ENCODE measurements around the gene AMIGO3.

The AMIGO3 gene

DNA sequence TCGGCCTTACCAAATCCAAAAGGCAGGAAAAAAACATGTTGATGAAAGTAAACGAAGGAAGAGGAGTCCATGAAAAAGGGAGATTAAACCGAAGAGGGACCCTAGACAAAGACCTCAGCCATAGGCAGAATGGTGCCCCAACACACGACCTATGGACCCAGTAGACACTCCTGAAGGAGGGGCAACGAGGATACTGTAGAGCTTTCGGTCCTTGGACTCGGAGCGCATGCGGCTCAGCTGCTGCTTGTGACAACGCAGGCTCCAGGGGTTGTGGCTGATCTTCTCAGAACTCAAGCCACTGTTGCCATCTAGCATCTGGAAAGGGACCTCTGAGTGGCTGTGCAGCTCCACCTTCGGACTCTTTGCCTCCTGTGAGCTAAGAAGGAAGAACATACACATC is 13.1 kb upstream of the AMIGO3 start:
- no peak overlapping the region for H3K4me2 ChIP-seq (ENCODE audit: low read length)
- no peak overlapping the region for H3K4me3 ChIP-seq (ENCODE audit: low read length)
- no peaks in the 10 kb centered on the region for H3K4me1 ChIP-seq (ENCODE audit: low read length)
- H3K9me3 ChIP-seq (ENCODE audit: insufficient read depth, low read length), result no peaks in the 10 kb centered on the region
- no peak overlapping the region for H3K27ac ChIP-seq (ENCODE audit: low read length)
- TF ChIP-seq, protein P1, sequence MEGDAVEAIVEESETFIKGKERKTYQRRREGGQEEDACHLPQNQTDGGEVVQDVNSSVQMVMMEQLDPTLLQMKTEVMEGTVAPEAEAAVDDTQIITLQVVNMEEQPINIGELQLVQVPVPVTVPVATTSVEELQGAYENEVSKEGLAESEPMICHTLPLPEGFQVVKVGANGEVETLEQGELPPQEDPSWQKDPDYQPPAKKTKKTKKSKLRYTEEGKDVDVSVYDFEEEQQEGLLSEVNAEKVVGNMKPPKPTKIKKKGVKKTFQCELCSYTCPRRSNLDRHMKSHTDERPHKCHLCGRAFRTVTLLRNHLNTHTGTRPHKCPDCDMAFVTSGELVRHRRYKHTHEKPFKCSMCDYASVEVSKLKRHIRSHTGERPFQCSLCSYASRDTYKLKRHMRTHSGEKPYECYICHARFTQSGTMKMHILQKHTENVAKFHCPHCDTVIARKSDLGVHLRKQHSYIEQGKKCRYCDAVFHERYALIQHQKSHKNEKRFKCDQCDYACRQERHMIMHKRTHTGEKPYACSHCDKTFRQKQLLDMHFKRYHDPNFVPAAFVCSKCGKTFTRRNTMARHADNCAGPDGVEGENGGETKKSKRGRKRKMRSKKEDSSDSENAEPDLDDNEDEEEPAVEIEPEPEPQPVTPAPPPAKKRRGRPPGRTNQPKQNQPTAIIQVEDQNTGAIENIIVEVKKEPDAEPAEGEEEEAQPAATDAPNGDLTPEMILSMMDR (IDR thresholded peaks at IDR 0.05; ENCODE audit: low read depth, low read length), result no peak
- TF ChIP-seq EZH2phosphoT487 (IDR thresholded peaks at IDR 0.05; ENCODE audit: low read depth), result no peak
- no peaks in the 10 kb centered on the region for H3K27me3 ChIP-seq (ENCODE audit: low read depth, low read length)
- H3K79me2 ChIP-seq (ENCODE audit: low read length), result no peaks in the 10 kb centered on the region
- no peaks in the 10 kb centered on the region for H4K20me1 ChIP-seq (ENCODE audit: insufficient read depth, low read length)
- H2AFZ ChIP-seq (ENCODE audit: low read depth, low read length), result no peak overlapping the region
- no peak overlapping the region for H3K9ac ChIP-seq (ENCODE audit: low read length)
- H3K36me3 ChIP-seq (replicated peaks; ENCODE audit: low read depth, low read length), result peaks cover 42% of the 10 kb centered on the region

DNA sequence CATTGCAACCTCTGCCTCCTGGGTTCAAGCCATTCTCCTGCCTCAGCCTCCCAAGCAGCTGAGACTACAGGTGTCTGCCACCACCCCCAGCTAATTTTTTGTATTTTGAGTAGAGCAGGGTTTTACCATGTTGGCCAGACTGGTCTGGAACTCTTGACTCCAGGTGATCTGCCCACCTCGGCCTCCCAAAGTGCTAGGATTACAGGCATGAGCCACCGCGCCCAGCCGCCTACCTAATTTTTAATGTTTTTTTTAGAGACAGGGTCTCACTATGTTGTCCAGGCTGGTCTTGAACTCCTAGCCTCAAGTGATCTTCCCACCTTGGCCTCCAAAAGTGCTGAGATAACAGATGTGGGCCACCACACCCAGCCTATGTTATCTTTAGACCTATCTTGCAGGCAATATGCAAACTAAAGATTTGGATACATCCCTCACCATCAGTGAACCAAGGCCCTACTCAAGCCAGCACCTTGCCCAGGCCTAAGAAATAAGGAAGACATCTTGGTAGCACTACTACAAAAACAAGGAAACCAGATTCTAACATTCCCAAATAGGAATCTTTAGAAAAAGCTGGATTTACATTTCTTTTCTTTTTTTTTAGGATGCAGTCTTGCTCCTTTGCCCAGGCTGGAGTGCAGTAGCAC is 10.6 kb upstream of the AMIGO3 start:
- no peaks in the 10 kb centered on the region for H4K20me1 ChIP-seq (ENCODE audit: insufficient read depth, low read length)
- H3K4me3 ChIP-seq (ENCODE audit: low read length), result no peak overlapping the region
- no peak overlapping the region for H3K4me2 ChIP-seq (ENCODE audit: low read length)
- H3K9ac ChIP-seq (ENCODE audit: low read length), result no peak overlapping the region
- no peaks in the 10 kb centered on the region for H3K9me3 ChIP-seq (ENCODE audit: insufficient read depth, low read length)
- no peaks in the 10 kb centered on the region for H3K27me3 ChIP-seq (ENCODE audit: low read depth, low read length)
- H3K27ac ChIP-seq (ENCODE audit: low read length), result no peak overlapping the region
- peaks cover under 1% of the 10 kb centered on the region; the same call in 1 of the 2 replicates for H3K4me1 ChIP-seq (ENCODE audit: low read length)
- TF ChIP-seq, protein P1 (IDR thresholded peaks at IDR 0.05; ENCODE audit: low read depth, low read length), result no peak
- no peak for TF ChIP-seq EZH2phosphoT487 (IDR thresholded peaks at IDR 0.05; ENCODE audit: low read depth)
- peaks cover 37% of the 10 kb centered on the region for H3K36me3 ChIP-seq (replicated peaks; ENCODE audit: low read depth, low read length)
- no peaks in the 10 kb centered on the region for H3K79me2 ChIP-seq (ENCODE audit: low read length)
- no peak overlapping the region for H2AFZ ChIP-seq (ENCODE audit: low read depth, low read length)

DNA sequence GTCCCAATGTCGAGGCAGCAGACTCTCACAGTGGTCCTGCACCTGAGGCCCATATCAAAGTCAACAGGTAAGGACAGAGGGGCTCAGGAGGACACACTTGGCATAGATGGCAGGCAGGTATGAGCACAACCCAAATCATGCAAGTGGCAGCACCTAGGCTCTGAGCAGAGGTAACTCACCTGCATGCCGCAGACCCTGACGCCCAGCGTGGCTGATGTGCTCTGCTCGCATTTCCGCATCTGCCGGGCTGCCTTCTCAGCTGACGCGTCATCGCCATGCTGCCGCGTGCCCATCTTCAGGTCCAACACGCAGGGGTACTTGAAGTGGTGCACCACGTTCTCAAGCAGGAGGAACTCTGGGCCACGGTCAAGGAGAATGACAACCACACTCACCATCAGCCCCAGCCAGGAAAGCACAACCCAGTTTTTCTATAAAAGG is 8.5 kb upstream of the AMIGO3 start:
- Histone ChIP-seq H3K36me3 (replicated peaks; ENCODE audit: low read depth, low read length) (peaks cover 32% of the 10 kb centered on the region), H3K9ac (ENCODE audit: low read length) (no peak overlapping the region), H4K20me1 (ENCODE audit: insufficient read depth, low read length) (no peaks in the 10 kb centered on the region), H2AFZ (ENCODE audit: low read depth, low read length) (no peak overlapping the region), H3K27ac (ENCODE audit: low read length) (no peak overlapping the region), H3K9me3 (ENCODE audit: insufficient read depth, low read length) (no peaks in the 10 kb centered on the region), H3K4me3 (ENCODE audit: low read length) (no peak overlapping the region), H3K79me2 (ENCODE audit: low read length) (peaks cover 8% of the 10 kb centered on the region), H3K27me3 (ENCODE audit: low read depth, low read length) (no peaks in the 10 kb centered on the region), H3K4me2 (ENCODE audit: low read length) (no peak overlapping the region), H3K4me1 (ENCODE audit: low read length) (peaks cover 11% of the 10 kb centered on the region)
- TF ChIP-seq EZH2phosphoT487 (IDR thresholded peaks at IDR 0.05; ENCODE audit: low read depth), result no peak
- TF ChIP-seq, protein P1 (IDR thresholded peaks at IDR 0.05; ENCODE audit: low read depth, low read length), result no peak

DNA sequence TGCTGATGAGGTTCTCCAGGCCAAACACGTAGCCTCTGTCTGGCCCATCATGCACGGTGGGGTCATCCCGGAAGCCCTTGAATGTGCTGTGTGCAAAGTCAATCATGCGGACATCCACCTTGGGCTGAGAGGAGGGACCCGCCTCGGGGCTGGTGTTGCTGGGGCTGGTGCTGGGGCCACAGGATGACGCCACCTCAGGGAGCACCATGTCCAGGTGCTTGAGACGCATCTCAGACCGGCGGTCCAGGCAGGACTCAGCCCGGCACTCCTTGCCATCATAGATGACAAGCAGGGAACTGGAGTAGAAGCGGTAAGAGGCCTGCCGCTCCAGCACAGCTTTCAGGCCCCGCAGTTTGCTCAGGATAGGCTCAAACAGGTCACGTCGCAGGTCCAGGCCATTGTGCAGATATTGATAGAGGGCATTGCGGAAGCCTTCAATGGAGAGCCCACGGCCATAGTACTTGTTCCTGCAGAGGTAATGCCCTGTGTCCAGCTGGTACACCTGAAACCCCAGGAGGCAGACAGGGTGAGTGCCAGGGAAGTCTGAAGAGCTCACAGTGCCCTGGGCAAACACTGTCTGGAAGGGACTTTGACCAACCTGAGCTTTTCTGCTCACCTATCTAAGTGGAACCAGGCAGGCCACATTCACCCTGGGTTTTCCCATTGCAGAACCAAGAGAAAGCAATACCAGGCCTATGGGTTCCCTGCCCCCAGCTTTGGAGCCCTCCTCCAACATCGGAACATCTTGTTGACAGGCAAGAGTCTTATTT is 7.9 kb upstream of the AMIGO3 start:
- no peak overlapping the region for H3K4me2 ChIP-seq (ENCODE audit: low read length)
- H3K27ac ChIP-seq (ENCODE audit: low read length), result no peak overlapping the region
- no peak overlapping the region for H3K9ac ChIP-seq (ENCODE audit: low read length)

More for the DNA sequence above, 7.9 kb upstream of the AMIGO3 start:
- H2AFZ ChIP-seq (ENCODE audit: low read depth, low read length), result no peak overlapping the region
- TF ChIP-seq, protein P1 (IDR thresholded peaks at IDR 0.05; ENCODE audit: low read depth, low read length), result no peak
- TF ChIP-seq EZH2phosphoT487 (IDR thresholded peaks at IDR 0.05; ENCODE audit: low read depth), result no peak
- peaks cover 17% of the 10 kb centered on the region for H3K4me1 ChIP-seq (ENCODE audit: low read length)
- H3K9me3 ChIP-seq (ENCODE audit: insufficient read depth, low read length), result no peaks in the 10 kb centered on the region
- H3K36me3 ChIP-seq (replicated peaks; ENCODE audit: low read depth, low read length), result peaks cover 32% of the 10 kb centered on the region
- H3K79me2 ChIP-seq (ENCODE audit: low read length), result peaks cover 14% of the 10 kb centered on the region
- no peaks in the 10 kb centered on the region for H3K27me3 ChIP-seq (ENCODE audit: low read depth, low read length)
- no peaks in the 10 kb centered on the region for H4K20me1 ChIP-seq (ENCODE audit: insufficient read depth, low read length)
- no peak overlapping the region for H3K4me3 ChIP-seq (ENCODE audit: low read length)
